Astrocyte of the spinal cord (primary cell): ENCODE results near the gene SLC25A34.

Experiments
- DNase-seq: peaks from one replicate; pipeline ENCODE4 v3.0.0; 2011; ENCODE audit warnings: low read depth, low spot score
- H3K4me3 ChIP-seq: 2 replicates; pipeline ENCODE4 v1.5.1; 2011; ENCODE audit warnings: low read depth, mild to moderate bottlenecking, low read length, moderate library complexity
- CTCF ChIP-seq: IDR thresholded peaks from 2 replicates; pipeline ENCODE4 v1.5.1; 2012; ENCODE audit warnings: low read depth, mild to moderate bottlenecking, low read length, inconsistent platforms
- in situ Hi-C: cut with HindIII; loops from 2 replicates; pipeline ENCODE4 v1.10.0; 2017; ENCODE audit warnings: low sequenced_read_pairs

Gene SLC25A34

GRCh38 chr1:15712168-15712567, 23.9 kb upstream of the SLC25A34 start:
- in situ Hi-C loops, result no loop called here
- TF ChIP-seq CTCF, result no peak
- no peak for DNase-seq
- no peak overlapping the region for H3K4me3 ChIP-seq

- TF ChIP-seq CTCF, result no peak
- peak; percentile 60 for DNase-seq
- in situ Hi-C loops, result no loop called here
- H3K4me3 ChIP-seq, result no peak overlapping the region
These were observed 21.5 kb upstream of the SLC25A34 start for GRCh38 chr1:15714406-15715136.

DNA sequence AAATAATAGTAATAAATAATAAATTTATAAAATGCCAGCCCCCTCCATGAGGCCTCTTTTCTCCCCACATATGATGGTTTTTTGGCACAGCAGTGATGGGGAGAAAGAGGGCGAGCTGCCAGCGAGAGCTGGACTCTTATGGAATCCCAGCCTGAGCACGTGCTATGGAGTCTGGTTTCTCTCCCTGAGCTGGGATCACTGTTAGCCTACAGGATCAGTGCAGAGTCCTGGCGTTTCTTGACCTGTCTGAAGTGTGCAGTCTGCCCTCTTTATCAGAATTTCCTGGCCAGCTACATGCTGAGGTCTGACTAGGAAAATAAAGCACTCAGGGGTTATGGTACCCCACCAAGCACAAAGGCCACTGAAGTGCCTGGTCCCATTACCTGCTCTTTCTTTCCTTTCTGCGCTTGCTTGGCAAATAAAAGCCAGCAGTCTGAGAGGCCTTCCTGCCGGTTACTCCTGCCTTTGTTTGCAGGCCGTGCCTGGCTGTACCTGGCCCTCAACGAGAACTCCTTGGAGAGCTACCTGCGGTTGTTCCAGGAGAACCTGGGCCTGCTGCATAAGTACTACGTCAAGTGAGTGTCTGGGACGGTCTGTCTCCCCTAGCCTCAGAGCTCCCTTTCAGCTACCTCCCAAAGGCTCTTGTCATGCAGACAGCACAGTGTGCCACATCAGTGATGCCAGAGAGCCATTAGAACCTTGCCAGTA, 18.5 kb upstream of the SLC25A34 start:
- H3K4me3 ChIP-seq, result no peak overlapping the region
- in situ Hi-C loops, result no loop called here
- TF ChIP-seq CTCF, result no peak
- DNase-seq, result no peak

GRCh38 chr1:15718199-15718601, 17.9 kb upstream of the SLC25A34 start:
- DNase-seq, result no peak
- H3K4me3 ChIP-seq, result no peak overlapping the region
- TF ChIP-seq CTCF, result no peak
- in situ Hi-C loops, result no loop called here

DNA sequence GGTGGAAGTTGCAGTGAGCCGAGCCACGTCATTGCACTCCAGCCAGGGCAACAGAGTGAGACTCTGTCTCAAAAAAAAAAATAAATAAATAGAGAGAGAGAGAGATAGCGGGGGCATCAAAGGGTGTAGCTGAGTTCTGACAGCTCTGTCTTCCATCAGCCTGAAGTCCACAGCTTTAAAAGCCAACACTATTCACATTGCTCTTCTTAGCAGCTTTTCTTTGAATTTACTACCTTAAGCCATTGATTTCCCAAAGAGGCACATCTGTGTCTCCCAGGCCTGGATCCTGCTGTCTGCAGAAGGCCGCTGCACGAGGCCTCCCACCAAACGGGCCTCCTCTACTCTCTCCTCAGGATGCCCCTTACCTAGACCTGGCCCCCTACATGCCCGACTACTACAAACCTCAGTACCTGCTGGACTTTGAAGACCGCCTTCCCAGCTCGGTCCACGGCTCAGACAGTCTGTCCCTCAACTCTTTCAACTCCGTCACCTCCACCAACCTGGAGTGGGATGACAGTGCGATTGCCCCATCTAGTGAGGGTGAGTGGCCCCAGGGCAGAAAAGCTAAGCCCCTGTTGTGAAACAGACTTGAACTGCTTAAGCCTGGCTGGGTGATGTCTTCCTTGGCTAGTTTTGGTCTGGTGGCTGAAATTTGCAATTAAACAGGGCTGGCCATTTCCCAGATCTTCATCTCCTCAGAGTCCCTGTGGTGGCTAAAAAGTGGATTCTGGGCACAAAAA, 16.5 kb upstream of the SLC25A34 start:
- no peak overlapping the region for H3K4me3 ChIP-seq
- in situ Hi-C loops, result no loop called here
- no peak for DNase-seq
- no peak for TF ChIP-seq CTCF

DNA sequence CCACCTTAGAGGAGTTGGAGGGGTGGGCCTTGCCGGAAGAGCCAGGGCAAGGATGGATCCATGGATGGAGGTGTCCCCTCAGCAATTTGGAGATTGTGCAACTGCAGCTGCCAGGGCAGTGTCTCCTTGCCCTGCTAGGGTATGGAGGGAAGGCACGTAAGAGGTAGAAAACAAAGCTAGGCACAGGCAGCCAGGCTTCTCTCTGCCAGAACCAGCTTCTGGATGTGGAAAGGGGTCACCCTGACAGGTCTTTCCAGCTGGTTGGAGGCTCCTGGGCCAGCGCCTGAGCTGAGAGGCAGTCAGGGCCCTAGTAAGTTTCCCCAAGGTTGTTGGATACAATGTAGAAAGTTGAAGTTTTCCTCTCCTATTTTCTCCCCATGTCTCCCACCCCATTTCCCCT, 15.2 kb upstream of the SLC25A34 start:
- in situ Hi-C loops, result no loop called here
- no peak overlapping the region for H3K4me3 ChIP-seq
- TF ChIP-seq CTCF, result no peak
- DNase-seq, result no peak
